Body of pancreas (tissue), 4 donors: ENCODE measurements around the gene TMEM184A.

Experiments
- CTCF ChIP-seq, 7 experiments: fragments of 450-650 bp in 4 of 7; fragments of 200-600 bp in 3 of 7; sonication (generic) in 3 of 7; IDR thresholded peaks; one replicate each; pipeline ENCODE4 v1.5.1; 2016 to 2019; ENCODE audit warnings: antibody characterized with exemption in 7 of 7
- POLR2A ChIP-seq, 3 donors: fragments of 450-650 bp; IDR thresholded peaks; one replicate each; pipeline ENCODE4 v1.6.1; 2016; ENCODE audit warnings: antibody characterized with exemption in 3 of 3, mild to moderate bottlenecking in 2 of 3

- TF ChIP-seq CTCF (IDR thresholded peaks at IDR 0.05) (peak; percentile 61 to 80 (median 75)), POLR2A (IDR thresholded peaks at IDR 0.05) (no peak)
Observed at GRCh38 chr7:1579481-1580421, 23.7 kb upstream of the TMEM184A start.
